GM06990 (cell line): ENCODE data around the gene SOX1.

Source experiments
- DNase-seq: peaks from one replicate; pipeline ENCODE4 v3.0.0-alpha.2; 2011; ENCODE audit not compliant: insufficient read length; ENCODE audit errors: extremely low read depth
- H3K27me3 ChIP-seq: replicated peaks from 2 replicates; pipeline ENCODE4 v1.6.0; 2011; ENCODE audit warnings: low read length; ENCODE audit not compliant: control insufficient read depth, insufficient read depth
- H3K36me3 ChIP-seq: 2 replicates; pipeline ENCODE4 v1.5.1; 2011; ENCODE audit warnings: low read length; ENCODE audit not compliant: control insufficient read depth, insufficient read depth
- H3K4me3 ChIP-seq: replicated peaks from 2 replicates; pipeline ENCODE4 v1.5.1; 2011; ENCODE audit warnings: low read depth, mild to moderate bottlenecking, control low read depth, low read length
- CTCF ChIP-seq: IDR thresholded peaks from 2 replicates; pipeline ENCODE4 v1.5.1; 2011; ENCODE audit warnings: low read length, control low read depth, mild to moderate bottlenecking, inconsistent platforms; ENCODE audit not compliant: insufficient read depth, poor library complexity, severe bottlenecking

SOX1 gene

GRCh38 chr13:112113348-112113747, 46.4 kb downstream of the SOX1 start:
- DNase-seq = no peak
- H3K4me3 ChIP-seq = no peak overlapping the region
- no peak for TF ChIP-seq CTCF
- H3K27me3 ChIP-seq = no peaks in the 10 kb centered on the region
- H3K36me3 ChIP-seq = no peaks in the 10 kb centered on the region

- Histone ChIP-seq H3K4me3 (no peak overlapping the region), H3K36me3 (no peaks in the 10 kb centered on the region), H3K27me3 (no peaks in the 10 kb centered on the region)
- no peak for DNase-seq
- TF ChIP-seq CTCF = no peak
Measured at GRCh38 chr13:112113851-112114250, 46.9 kb downstream of the SOX1 start.

GRCh38 chr13:112114391-112114790, 47.4 kb downstream of the SOX1 start:
- no peaks in the 10 kb centered on the region for H3K36me3 ChIP-seq
- no peak for TF ChIP-seq CTCF
- no peak overlapping the region for H3K4me3 ChIP-seq
- no peak for DNase-seq
- no peaks in the 10 kb centered on the region for H3K27me3 ChIP-seq

GRCh38 chr13:112115403-112116091, 48.6 kb downstream of the SOX1 start:
- no peaks in the 10 kb centered on the region for H3K36me3 ChIP-seq
- H3K27me3 ChIP-seq = no peaks in the 10 kb centered on the region
- TF ChIP-seq CTCF = no peak
- H3K4me3 ChIP-seq = no peak overlapping the region
- DNase-seq = no peak

GRCh38 chr13:112116187-112116950, 49.4 kb downstream of the SOX1 start:
- DNase-seq = no peak
- H3K27me3 ChIP-seq = no peaks in the 10 kb centered on the region
- no peaks in the 10 kb centered on the region for H3K36me3 ChIP-seq
- H3K4me3 ChIP-seq = no peak overlapping the region
- no peak for TF ChIP-seq CTCF
